ENCODE results near the gene RCSD1.
"Not testable (repeated sequence)": the region's sequence is repeated elsewhere in the genome, so short reads cannot be mapped to it uniquely, and the experiment has no call there.

RCSD1 gene

DNA sequence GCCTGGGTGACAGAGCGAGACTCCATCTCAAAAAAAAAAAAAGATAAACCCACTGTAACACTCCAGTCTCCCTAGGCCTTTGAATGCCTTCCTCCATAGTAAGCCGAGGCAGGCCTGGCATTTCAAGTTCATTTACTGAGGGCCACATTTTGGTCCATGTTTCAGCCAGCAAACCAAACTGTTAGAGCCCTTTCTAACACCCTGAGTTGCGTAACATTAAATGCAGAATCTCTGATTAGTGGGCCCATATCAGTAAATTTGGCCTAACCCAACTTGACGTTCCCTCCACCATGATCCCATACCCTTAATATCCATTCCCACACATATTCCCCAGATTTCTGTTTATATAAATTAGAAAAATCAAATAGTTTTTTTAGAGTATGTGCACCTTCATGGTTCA is 104.2 kb downstream of the RCSD1 start:
- H3K9ac ChIP-seq (ENCODE audit: low read length), result no peak overlapping the region
- no peak overlapping the region for H3K4me3 ChIP-seq (ENCODE audit: low read length)
- peaks cover 13% of the 10 kb centered on the region for H3K4me1 ChIP-seq (ENCODE audit: control insufficient read depth, insufficient read depth, low read length)
- no peaks in the 10 kb centered on the region for H3K36me3 ChIP-seq (ENCODE audit: control insufficient read depth, insufficient read depth, low read length)
- H3K9me3 ChIP-seq (ENCODE audit: control insufficient read depth, low read length), result no peaks in the 10 kb centered on the region
- H3K27me3 ChIP-seq (ENCODE audit: control insufficient read depth, insufficient read depth, low read length), result no peaks in the 10 kb centered on the region

DNA sequence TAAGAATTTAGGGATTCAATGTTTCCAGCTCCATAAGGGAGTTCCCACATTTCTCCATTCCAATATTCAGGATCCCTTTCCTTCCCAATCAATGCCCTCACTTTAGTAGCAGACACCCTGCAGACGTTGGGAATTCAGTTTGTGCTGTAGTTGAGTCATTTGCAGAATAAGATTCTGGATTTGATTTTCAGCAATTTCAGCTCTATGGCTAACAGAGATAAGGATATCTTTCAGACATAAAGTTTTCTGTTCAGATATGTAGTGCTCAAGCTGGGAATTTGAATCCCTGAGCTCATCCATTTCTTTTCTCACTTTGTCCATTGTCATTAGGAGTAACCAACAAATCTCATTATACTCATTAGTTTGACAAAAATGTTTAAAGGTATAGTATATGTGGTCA is 104.8 kb downstream of the RCSD1 start:
- Histone ChIP-seq H3K36me3 (ENCODE audit: control insufficient read depth, insufficient read depth, low read length) (no peaks in the 10 kb centered on the region), H3K9ac (ENCODE audit: low read length) (no peak overlapping the region), H3K9me3 (ENCODE audit: control insufficient read depth, low read length) (no peaks in the 10 kb centered on the region), H3K4me3 (ENCODE audit: low read length) (no peak overlapping the region), H3K4me1 (ENCODE audit: control insufficient read depth, insufficient read depth, low read length) (peaks cover 18% of the 10 kb centered on the region), H3K27me3 (ENCODE audit: control insufficient read depth, insufficient read depth, low read length) (no peaks in the 10 kb centered on the region)

DNA sequence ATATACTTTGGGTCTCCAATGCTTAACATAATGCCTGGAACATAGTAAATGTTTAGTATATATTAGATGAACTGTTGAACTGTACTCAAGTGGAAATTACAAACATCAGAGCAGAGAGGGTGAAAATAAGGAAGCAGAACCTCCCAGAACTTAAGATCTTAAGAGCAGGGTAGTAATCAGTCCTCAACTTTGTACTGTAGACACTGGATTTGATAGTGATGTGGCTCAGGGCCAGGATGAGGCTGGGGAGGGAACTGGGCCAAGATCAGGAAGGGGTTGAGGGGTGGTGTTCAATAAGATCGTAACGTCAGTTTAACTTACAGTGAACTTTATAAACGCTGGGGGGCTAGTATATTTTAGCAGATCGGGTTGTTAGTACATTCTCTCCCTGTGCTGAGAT is 107.1 kb downstream of the RCSD1 start:
- Histone ChIP-seq H3K36me3 (ENCODE audit: control insufficient read depth, insufficient read depth, low read length) (no peaks in the 10 kb centered on the region), H3K4me3 (ENCODE audit: low read length) (no peak overlapping the region), H3K27me3 (ENCODE audit: control insufficient read depth, insufficient read depth, low read length) (no peaks in the 10 kb centered on the region), H3K9me3 (ENCODE audit: control insufficient read depth, low read length) (no peaks in the 10 kb centered on the region), H3K9ac (ENCODE audit: low read length) (no peak overlapping the region), H3K4me1 (ENCODE audit: control insufficient read depth, insufficient read depth, low read length) (peaks cover 25% of the 10 kb centered on the region)

DNA sequence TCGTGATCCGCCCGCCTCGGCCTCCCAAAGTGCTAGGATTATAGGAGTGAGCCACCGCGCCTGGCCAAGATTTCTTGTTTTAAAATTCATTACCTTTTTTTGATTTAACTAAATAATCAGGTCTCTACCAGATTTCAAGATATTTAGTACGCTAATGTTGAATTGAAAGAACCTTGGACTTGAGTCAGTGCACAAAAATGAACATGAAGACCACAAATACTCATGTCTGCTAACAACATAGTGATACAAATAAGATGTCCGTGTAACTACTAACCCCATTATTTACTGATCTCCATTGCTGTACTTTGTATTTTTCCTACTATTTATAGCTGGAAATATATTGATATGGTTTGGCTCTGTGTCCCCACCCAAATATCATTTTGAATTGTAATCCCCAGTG is 108.1 kb downstream of the RCSD1 start:
- Histone ChIP-seq H3K9me3 (ENCODE audit: control insufficient read depth, low read length) (no peaks in the 10 kb centered on the region), H3K36me3 (ENCODE audit: control insufficient read depth, insufficient read depth, low read length) (no peaks in the 10 kb centered on the region), H3K4me1 (ENCODE audit: control insufficient read depth, insufficient read depth, low read length) (peaks cover 25% of the 10 kb centered on the region), H3K4me3 (ENCODE audit: low read length) (no peak overlapping the region), H3K9ac (ENCODE audit: low read length) (no peak overlapping the region), H3K27me3 (ENCODE audit: control insufficient read depth, insufficient read depth, low read length) (no peaks in the 10 kb centered on the region)

DNA sequence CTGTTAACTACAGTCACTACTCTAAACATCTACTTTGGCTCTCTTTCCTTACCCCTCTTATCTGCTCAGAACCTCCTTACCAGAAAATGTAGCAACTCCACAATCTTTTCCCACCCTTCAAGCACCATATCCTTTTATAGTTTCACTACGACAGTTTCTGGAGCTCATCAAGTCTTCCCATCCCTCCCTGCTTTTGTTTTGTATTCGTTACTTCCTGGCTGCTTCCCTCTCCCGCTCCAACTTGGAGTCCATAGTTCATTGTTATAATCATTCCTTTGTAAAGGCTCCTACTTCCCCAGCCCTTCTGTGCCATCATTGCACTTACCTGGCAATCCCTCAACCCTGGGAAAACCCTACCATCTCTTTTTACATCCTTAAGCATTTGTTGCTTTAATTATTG is 109.7 kb downstream of the RCSD1 start:
- no peaks in the 10 kb centered on the region for H3K9me3 ChIP-seq (ENCODE audit: control insufficient read depth, low read length)
- no peak overlapping the region for H3K4me3 ChIP-seq (ENCODE audit: low read length)
- H3K9ac ChIP-seq (ENCODE audit: low read length), result no peak overlapping the region
- H3K36me3 ChIP-seq (ENCODE audit: control insufficient read depth, insufficient read depth, low read length), result no peaks in the 10 kb centered on the region
- H3K27me3 ChIP-seq (ENCODE audit: control insufficient read depth, insufficient read depth, low read length), result no peaks in the 10 kb centered on the region
- H3K4me1 ChIP-seq (ENCODE audit: control insufficient read depth, insufficient read depth, low read length), result peaks cover 25% of the 10 kb centered on the region

DNA sequence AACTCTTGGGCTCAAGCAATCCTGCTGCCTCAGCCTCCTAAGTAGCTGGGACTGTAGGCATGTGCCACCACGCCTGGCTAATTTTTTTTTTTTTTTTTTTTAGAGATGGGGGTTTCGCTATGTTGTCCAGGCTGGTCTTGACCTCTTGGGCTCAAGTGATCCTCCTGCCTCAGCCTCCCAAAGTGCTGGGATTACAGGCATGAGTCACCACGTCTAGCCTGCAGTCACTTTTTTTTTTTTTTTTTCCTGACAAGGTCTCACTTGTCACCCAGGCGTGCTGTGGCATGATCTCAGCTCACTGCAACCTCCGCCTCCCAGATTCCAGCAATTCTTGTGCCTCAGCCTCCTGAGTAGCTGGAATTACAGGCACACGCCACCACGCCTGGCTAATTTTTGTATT is 111.1 kb downstream of the RCSD1 start:
- H3K36me3 ChIP-seq (ENCODE audit: control insufficient read depth, insufficient read depth, low read length); H3K9ac ChIP-seq (ENCODE audit: low read length); H3K9me3 ChIP-seq (ENCODE audit: control insufficient read depth, low read length); H3K27me3 ChIP-seq (ENCODE audit: control insufficient read depth, insufficient read depth, low read length); H3K4me3 ChIP-seq (ENCODE audit: low read length): not testable (repeated sequence)
- H3K4me1 ChIP-seq (ENCODE audit: control insufficient read depth, insufficient read depth, low read length), result peaks cover 22% of the 10 kb centered on the region

DNA sequence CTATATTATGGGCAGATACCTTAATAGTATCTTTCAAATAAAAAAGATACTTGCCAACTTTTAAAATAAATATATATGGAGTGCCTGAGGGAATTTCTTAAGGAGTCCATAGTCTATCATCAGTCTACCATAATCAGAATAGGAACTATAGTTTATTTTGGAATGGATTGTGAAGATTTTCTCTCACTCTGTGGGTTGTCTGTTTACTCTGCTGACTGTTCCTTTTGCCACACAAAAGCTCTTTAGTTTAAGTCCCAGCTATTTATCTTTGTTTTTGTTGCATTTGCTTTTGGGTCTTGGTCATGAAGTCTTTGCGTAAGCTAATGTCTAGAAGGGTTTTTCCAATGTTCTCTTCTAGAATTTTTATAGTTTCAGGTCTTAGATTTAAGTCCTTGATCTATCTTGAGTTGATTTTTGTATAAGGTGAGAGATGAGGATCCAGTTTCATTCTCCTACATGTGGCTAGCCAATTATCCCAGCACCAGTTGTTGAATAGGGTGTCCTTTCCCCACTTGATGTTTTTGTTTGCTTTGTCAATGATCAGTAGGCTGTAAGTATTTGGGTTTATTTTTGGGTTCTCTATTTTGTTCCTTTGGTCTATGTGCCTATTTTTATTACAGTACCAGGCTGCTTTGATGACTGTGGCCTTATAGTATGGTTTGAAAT is 112.5 kb downstream of the RCSD1 start:
- H3K9ac ChIP-seq (ENCODE audit: low read length); H3K27me3 ChIP-seq (ENCODE audit: control insufficient read depth, insufficient read depth, low read length); H3K9me3 ChIP-seq (ENCODE audit: control insufficient read depth, low read length); H3K4me3 ChIP-seq (ENCODE audit: low read length); H3K36me3 ChIP-seq (ENCODE audit: control insufficient read depth, insufficient read depth, low read length): not testable (repeated sequence)
- H3K4me1 ChIP-seq (ENCODE audit: control insufficient read depth, insufficient read depth, low read length), result peaks cover 15% of the 10 kb centered on the region

DNA sequence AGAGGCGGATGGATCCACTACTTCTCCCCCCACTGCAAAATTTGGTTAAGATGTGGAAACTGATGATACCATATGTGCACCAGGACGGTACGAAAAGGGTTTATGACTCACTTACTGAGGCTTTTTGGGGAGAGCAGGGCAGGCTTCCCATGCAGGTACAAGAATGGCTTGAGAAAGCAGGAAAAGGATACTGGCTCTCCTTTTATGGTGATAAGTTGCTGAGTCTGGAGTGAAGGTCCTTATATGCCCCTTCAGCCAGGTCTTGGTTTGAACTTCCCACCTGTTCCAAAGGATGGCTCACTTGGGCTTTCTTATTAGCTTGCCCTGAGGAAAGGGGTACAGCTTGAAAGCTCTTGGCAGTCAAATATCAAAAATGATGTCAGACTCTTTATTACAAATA is 114.9 kb downstream of the RCSD1 start:
- H3K9ac ChIP-seq (ENCODE audit: low read length), result no peak overlapping the region
- no peaks in the 10 kb centered on the region for H3K9me3 ChIP-seq (ENCODE audit: control insufficient read depth, low read length)
- H3K27me3 ChIP-seq (ENCODE audit: control insufficient read depth, insufficient read depth, low read length), result no peaks in the 10 kb centered on the region
- no peak overlapping the region for H3K4me3 ChIP-seq (ENCODE audit: low read length)
- H3K4me1 ChIP-seq (ENCODE audit: control insufficient read depth, insufficient read depth, low read length), result peaks cover 10% of the 10 kb centered on the region
- H3K36me3 ChIP-seq (ENCODE audit: control insufficient read depth, insufficient read depth, low read length), result no peaks in the 10 kb centered on the region

DNA sequence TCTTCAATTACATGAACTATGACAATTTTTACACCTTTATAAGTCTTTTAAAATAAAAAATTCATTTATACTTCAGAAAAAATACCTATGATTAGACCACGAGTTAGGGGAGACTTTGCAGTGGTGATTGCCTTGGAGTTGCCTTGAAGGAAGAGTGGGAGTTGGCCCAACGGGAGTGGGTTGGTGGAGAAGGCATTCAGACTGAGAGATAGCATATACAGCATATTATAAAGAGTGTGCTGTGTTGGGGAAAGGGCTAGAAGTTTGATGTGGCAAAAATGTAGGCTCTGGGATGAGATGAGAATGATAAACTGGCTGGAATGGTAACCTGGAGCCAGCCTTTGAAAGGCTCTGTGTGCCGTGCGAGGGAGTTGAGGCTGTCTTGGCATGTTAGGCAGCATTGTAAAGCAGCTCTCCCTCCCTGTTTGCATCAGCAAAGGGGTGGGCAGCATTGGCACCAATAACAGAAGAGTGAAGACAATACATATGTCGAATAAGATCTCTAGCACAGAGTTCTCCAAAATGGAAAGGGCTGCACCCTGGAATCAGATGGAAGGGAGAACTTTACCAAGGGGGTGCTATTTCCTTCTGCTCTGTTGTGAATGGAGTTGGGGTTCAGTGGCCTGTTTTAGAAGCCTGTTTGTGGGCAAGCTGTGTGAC is 116.1 kb downstream of the RCSD1 start:
- Histone ChIP-seq H3K27me3 (ENCODE audit: control insufficient read depth, insufficient read depth, low read length) (no peaks in the 10 kb centered on the region), H3K4me1 (ENCODE audit: control insufficient read depth, insufficient read depth, low read length) (peaks cover 4% of the 10 kb centered on the region), H3K36me3 (ENCODE audit: control insufficient read depth, insufficient read depth, low read length) (no peaks in the 10 kb centered on the region), H3K9me3 (ENCODE audit: control insufficient read depth, low read length) (no peaks in the 10 kb centered on the region), H3K9ac (ENCODE audit: low read length) (no peak overlapping the region), H3K4me3 (ENCODE audit: low read length) (no peak overlapping the region)

DNA sequence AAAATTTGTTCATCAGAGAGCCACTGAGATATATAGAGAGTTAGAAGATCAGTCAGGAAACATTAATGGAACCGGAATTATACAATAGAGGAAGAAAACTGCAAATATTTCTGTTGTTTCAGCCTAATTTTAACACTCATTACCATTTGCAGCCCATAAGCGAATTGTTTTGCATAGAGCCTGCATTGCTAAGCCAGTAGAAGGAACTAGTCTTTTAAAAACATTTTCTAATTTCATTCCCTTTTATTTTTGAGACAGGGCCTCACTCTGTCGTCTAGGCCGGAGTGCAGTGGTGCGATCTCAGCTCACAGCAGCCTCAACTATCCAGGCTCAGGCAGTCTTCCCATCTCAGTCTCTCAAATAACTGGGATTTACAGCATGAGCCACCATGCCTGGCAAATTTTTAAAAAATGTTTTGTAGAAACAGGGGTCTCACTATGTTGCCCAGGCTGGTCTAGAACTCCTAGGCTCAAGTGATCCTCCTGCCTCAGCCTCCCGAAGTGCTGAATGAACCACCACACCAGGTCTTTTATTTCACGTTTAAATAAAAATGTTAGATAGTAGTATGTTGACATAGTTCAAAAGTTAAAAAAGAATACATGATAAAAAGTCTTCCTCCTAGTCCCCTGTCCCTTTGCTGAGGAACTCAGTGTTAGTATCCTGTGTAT is 117.1 kb downstream of the RCSD1 start:
- Histone ChIP-seq H3K36me3 (ENCODE audit: control insufficient read depth, insufficient read depth, low read length) (no peaks in the 10 kb centered on the region), H3K9me3 (ENCODE audit: control insufficient read depth, low read length) (no peaks in the 10 kb centered on the region), H3K4me1 (ENCODE audit: control insufficient read depth, insufficient read depth, low read length) (peaks cover 7% of the 10 kb centered on the region), H3K4me3 (ENCODE audit: low read length) (no peak overlapping the region), H3K27me3 (ENCODE audit: control insufficient read depth, insufficient read depth, low read length) (no peaks in the 10 kb centered on the region), H3K9ac (ENCODE audit: low read length) (no peak overlapping the region)

DNA sequence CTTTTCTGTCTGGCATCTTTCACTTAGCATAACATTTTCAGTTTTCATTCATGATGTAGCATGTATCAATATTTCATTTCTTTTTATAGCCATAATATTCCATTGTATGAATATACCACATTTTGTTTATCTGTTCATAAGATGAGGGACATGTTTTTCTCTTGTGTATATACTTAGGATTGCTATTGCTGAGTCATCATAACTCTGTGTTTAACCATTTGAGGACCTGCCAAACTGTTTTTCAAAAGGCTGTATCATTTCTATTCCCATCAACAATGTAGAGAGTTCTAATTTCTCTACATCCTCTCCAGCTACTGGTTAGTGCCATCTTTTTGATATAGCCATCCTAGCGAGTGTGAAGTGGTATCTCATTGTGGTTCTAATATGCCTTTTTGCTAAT is 118.0 kb downstream of the RCSD1 start:
- H3K36me3 ChIP-seq (ENCODE audit: control insufficient read depth, insufficient read depth, low read length), result no peaks in the 10 kb centered on the region
- H3K4me1 ChIP-seq (ENCODE audit: control insufficient read depth, insufficient read depth, low read length), result peaks cover 15% of the 10 kb centered on the region

DNA sequence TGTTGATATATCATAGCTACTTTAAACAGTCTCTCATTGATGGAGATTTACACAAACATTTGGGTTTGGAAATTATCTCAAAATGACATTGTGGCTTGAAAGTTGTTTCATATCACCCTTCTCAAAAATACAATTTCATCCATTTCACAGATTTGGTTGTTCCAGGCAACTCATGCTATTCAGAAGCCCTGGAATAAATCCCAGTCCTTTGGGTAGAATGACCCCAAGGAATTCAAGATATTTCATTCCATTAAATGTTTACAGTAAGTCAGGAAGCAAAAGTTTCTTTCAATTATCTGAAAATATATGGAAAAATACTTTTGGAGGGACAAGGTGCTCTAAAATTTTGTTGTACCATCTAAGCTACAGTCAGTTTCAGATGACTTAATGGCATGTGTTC is 118.9 kb downstream of the RCSD1 start:
- H3K9me3 ChIP-seq (ENCODE audit: control insufficient read depth, low read length), result no peaks in the 10 kb centered on the region
- no peaks in the 10 kb centered on the region for H3K36me3 ChIP-seq (ENCODE audit: control insufficient read depth, insufficient read depth, low read length)
- H3K4me1 ChIP-seq (ENCODE audit: control insufficient read depth, insufficient read depth, low read length), result peaks cover 23% of the 10 kb centered on the region
- no peak overlapping the region for H3K9ac ChIP-seq (ENCODE audit: low read length)
- no peaks in the 10 kb centered on the region for H3K27me3 ChIP-seq (ENCODE audit: control insufficient read depth, insufficient read depth, low read length)
- no peak overlapping the region for H3K4me3 ChIP-seq (ENCODE audit: low read length)

More for the DNA sequence above, 118.0 kb downstream of the RCSD1 start:
- Histone ChIP-seq H3K9me3 (ENCODE audit: control insufficient read depth, low read length) (no peaks in the 10 kb centered on the region), H3K27me3 (ENCODE audit: control insufficient read depth, insufficient read depth, low read length) (no peaks in the 10 kb centered on the region), H3K4me3 (ENCODE audit: low read length) (no peak overlapping the region), H3K9ac (ENCODE audit: low read length) (no peak overlapping the region)

All from mucosa of stomach (tissue), 1 donor.